GM18907 (cell line): ENCODE measurements around the gene ENHO.

Experiments
- ATAC-seq: cut with Tn5 transposase; IDR thresholded peaks from one replicate; pipeline ENCODE4 v1.9.1; 2021; ENCODE audit warnings: mild to moderate bottlenecking, moderate library complexity; ENCODE audit not compliant: unreplicated experiment

Gene ENHO

DNA sequence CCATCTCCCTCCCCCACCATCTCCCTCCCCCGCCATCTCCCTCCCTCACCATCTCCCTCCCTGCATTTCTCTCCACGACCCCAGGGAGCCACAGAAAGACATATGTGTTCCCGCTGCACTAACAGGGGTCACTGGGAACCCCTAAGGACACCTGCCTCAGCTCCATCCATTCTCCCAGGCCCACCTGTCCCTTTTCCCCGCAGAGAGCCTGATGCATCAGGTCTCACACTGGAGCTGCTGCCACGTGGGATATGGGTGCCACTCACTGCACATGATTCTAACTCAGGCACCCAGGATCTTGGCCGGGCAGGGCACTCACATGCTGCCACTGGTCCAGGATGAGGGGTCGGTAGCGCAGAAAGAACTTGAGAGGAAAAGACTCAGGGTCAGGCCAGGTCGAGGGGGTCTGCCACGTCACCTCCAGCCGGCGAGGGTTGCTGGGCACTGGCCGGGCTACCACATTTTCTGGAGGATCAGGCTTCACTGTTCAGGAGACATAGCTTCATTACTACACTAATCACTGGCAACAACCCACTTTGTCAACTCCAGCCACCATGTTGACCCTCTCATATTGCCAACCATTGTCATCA, 33.2 kb upstream of the ENHO start:
- no peak for ATAC-seq

DNA sequence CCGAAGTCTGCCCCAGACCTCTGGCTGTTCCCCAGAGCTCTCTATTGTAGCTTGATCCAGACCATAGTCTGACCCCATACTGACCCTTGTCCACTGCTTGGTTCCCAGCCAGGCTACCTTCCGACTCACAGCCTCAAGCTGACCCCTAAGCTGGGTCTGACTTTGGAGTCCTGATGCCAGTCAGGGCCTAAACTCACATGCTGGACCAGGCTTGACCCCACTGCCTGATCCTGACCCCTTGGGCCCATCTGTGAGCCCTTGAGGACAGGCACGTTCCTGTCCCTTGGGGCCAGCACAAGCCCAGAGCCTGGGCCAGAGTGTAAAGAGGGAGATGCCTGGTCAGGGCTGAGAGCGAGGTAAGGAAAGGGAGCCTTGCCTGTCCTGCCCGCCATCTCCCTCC, 32.7 kb upstream of the ENHO start:
- no peak for ATAC-seq

DNA sequence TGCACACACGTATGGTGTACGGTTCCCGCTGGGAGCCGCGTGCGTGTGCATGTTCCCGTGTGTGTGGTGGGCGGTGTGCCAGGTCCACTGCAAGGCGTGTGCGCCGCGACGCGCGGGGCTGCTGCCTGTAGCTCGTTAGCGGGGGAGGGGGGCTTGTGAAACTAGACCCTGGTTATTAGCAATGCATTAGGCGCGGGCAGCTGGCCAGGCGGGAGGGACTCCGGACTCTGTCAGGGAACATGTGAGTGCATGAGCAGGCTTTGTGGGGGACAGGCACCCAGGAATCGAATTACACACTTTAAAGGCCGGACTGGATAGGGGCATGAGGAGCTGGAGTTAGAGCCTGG, 32.2 kb upstream of the ENHO start:
- no peak for ATAC-seq

DNA sequence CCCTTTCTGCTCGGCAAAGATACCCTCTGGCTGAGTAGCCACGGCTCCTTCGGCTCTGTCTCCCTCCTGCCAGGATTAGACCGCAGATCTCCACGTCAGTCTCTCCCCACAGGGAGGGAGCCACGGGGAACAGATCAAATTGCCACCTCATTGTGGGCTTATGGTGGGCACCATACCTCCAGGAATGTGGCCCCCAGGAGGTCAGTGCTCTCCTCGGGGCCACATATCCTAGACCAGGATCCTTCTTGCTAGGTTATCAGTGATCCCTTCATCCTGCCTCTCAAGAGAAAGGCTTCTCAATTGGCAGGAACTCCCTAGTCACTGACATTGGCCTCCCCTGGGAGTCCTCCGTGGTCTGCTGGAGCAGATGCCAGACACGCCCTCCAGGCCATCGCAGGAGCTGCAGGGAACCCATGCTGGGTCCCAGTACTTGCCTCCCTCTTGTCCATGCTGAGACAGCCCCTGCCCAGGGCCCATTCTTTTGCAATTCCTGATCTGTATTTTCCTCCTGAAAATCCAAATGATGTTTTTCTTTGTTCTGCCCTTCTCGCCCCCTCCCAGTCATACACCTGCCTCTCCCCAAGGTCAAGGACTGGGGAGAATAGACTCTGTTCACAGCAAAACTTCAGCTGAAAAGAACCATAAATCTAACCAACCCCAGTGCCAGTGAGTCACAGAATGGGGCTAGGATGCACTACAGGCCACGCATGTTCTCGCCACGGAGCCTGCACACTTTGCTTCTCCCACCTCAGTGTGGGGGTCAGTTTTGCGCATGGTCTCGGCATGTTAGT, 31.6 kb upstream of the ENHO start:
- no peak for ATAC-seq

DNA sequence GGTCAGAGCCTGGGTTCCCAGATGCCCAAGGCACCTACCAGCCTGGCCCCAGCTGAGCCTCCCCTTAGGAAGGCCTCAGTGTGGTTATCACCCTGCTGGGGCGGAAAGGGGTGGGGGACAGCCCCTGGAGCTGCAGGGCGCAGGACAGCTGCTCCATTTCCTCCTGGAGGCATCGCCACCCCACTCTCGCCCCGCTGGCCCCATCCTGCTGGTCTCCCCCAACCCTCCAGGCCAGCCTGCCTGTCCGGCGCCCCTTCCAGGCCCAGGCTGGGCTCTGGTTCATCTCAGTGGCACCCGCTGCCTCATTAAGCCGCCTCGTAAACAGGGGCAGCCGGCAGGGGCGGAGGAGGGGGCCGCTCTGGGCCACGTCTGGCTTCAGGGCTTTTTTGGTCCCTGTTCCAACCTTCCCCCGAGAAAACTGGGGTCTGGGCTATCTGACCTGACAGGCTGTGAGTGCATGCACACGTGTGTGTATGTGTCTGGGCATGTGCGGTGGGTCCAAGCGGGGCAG, 30.8 kb upstream of the ENHO start:
- no peak for ATAC-seq

DNA sequence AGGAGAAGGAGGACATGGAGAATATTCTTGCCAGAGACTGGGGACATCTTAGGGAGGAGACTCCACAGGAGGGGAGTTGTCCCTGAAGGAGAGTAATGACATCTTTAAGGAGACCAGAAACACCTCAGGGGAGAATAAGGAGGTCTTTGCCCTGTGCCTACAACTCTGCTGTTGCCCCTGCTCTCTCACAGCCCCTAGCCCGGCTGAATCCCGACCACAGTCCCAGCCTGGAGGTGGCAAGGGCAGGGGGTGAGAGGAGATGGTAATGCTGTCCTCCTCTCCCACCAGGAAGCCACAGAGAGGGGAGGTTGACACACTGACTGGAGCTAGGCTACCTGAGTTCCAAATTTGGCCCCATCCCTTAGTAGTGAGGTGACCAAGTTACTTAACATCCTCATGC, 30.2 kb upstream of the ENHO start:
- ATAC-seq = no peak

DNA sequence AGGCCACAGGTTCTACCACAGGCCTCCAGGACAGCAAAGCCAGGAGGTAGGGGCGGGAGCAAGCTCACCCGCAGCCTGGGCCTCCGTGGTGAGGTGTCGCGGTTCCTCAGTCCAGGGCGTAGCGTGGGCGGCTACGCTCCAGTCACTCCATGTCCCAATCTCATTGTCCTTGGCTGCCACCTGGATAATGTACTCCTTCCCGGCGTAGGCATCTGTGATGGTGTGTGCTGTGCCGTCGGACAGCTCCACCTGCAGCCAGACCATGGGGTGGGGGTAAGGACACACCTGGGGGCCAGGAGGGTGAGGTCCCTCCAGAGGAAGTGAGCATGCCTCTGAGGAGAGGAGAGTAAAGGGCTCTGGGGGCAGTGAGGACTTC, 29.8 kb upstream of the ENHO start:
- no peak for ATAC-seq

DNA sequence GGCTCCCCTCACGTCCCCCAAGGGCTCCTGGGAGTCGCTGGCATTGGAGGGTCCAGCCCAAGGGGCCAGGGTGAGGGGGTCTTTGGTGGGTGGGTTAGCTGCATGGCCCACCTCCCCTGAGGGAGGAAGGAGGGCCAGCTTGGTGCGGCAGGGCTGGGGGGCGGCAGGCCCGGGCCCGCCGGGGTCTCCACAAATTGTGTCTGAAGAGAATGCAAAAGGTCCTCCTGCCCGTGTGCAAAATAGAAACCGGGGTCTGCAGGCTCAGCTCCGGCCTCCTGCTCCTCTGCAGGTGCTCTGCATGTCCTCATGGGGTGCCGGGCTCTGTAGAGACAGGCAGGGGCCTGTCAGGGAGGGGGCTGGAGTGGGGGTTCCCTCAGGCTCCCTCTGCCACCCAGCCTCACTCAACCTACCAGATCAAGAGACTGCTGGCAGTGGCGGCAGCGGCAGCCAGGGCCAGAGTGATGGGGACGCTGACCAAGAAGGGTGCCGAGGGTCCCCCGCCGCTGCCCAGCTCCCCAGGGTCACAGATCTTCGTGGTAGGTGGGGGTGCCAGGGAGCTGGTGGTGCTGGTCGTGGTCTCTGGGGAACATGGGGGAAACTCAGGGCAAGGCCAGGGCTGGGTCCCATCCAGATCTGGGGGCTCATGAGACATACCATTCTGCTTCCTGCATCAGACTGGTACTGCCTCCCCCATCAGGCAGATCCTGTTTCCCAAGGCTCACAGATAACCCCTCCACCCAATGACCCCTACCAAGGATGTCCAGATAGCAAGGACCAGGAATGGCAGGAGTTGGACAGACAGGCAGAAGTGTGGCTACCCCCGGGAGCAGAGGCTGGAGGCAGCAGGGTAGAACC, 29.2 kb upstream of the ENHO start:
- no peak for ATAC-seq

DNA sequence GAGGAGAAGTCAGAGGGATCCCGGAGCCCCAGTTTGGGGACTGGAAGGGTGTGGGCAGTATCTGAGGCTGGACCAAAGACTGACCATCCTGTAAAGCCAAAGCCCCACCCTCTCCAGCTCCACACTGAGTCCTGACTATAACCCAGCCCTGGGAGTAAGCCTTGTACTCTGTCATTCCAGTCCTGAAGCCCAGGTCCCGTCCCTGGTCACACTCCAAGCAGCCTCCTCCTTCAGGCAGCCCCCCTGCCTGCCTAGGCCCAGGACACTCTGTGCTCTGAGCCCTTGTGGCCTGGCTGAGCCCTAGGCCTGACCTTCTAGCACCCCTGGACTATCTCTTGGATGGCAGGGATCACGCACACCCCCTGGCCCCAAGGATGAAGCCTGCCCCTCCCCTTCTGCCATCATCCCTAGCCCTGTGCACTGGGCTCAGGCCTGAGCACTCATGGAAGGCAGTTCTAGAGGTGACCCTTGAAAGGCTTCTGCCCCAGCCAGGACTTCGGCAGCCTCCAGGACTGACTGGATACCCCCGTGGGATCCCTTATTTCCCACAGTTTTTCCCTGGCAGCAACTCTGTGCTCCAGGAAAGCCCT, 28.0 kb upstream of the ENHO start:
- no peak for ATAC-seq

DNA sequence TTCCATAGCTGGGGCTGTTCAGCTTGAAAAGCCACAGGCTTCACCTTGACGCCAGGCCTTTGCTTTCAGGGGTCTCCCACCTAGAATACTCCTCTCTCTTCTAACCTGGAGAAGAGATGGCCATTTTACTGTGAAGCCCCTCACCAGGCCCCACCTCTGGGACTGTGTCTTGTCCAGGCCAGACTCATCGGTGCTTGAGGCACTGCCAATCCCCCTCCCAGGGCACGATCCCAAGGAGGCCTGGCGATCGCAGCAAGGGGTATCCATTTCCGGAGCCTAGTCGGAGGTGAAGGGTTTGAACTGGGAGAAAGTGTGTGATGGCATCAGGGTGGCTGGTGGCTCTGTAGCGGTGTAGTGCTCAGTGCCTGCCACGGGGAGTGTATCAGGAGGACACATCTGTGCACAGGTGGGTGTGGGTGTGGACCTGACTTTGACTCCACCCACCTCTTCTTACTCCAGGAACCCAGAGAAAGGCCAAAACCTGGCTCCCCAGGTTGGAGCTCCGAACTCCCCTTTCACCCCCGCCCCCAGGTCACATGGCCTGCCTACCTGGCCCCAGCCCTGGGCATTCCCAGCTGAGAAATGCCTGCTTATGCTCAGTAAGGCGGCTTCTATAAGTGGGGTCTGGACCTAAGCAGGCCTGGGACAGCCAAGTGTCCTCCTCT, 27.4 kb upstream of the ENHO start:
- ATAC-seq = no peak

DNA sequence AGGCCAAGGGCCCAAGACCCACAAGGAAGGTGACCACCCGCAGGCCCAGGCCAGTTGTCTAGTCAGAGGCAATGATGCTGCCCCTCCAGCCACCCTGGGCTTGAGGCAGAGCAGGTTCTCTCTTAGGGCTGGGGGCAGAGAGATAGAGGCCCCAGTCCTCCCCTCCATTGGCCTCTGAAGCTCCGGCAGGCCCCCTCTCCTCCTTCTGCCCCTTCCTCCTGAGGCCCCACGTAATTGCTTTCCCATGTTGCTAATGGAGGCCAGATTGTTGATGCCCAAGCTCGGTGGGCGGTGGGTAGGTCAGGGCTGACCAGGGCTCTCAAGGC, 26.6 kb upstream of the ENHO start:
- no peak for ATAC-seq

DNA sequence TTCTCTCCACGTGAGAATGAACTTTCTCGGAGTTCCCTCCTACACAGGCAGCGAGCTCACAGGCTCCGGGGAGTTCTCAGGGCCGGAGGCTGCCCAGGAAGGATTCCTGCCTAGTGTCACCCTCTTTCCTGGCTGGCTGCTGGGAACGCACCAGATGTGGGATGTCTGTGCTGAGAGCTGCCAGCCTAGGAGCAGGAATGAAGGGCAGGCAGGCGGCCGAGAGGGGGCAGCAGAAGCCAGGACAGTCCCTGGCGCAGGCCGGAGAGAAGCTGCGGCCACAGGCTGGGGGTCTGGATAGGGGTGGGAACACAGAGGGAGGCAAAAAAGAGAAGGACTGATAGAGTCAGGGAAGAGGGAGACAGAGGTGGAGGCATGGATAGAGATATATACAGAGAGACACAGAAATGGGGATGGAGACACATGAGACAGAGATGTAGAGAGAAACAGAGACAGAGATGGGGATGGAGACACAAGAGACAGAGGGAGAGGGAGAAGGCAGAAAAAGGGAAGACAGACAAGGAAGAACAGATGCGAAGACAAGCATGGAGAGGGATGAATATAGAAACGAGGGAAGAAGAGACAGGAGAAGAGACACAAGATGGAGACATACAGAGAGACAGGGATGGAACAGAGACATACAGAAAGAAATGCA, 25.3 kb upstream of the ENHO start:
- ATAC-seq = no peak

DNA sequence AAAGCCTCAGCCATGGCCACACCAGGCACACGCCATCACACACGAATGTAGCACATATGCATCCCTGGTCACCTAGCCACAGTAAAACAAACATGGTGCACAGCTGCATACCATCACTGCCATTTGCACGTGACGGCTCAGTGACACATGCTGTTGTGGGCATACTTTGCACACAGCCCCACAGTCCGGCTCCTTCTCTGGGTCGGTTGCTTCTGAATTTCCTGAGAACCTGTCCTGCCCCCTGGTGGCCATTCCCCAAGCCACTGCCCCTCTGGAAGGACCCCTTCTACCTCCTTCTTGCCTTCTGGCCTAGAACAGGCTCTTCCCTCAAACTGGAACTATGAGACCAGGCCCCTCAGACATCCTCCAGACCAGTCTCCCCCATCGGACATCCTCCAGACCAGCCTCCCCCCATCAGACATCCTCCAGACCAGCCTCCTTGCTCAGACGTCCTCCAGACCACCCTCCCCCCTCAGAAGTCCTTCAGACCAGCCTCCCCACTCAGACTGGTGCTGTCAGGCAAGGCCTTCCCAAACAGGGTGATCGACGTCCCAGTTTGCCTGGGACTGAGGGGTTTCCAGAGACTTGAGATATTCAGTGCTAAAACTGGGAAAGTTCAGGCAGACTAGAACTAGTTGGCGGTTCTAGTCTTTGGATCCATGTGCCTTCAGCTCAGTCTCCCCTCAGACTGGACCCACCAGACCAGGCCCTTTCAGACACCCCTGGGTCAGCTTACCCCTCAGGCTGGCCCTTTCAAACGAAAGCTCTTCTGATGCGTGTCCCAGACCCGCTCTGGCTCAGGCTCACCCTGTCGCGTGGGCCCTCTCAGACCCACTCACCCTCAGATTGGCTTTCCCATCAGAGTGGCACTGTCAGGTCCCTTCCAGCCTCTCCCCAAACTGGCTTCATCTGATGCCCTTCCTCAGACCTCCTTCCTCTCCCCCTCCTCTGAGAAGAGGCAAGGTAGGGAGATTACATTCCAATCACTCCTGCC, 24.3 kb upstream of the ENHO start:
- no peak for ATAC-seq

DNA sequence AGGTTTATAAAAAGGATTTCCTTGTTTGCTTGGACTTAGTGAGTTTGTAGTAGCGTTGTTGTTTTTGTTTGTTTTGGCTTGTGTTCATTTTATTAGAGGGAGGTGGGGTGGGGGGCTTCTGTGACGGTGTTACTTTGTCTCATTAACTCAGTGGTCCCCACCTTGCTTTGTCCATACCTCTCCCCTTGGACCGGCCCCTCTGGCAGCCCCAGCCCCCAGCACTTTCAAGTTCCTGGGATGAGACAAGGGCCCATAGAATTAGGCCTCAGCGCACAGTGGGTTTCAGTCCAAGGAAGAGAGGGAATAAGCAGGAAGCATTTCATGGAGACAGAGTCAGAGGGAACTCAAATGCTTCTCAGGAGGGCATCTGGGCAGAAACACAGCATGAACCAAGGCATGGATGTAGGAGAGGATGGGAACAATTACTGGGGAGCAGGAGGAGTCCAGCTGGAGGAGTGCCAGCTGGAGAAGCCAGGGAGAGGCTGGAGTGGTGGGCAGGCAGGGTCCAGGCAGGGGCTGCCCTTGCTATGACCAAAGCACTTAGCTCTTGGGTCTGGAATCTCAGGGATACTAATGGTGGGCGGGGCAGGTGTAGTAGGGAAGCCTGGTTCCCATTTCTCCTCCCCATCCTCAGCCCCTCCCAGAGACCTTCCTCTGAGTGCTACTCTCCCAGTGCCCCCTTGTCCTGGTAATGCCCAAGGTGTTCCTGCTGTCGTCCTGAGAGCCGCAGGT, 23.5 kb upstream of the ENHO start:
- no peak for ATAC-seq

DNA sequence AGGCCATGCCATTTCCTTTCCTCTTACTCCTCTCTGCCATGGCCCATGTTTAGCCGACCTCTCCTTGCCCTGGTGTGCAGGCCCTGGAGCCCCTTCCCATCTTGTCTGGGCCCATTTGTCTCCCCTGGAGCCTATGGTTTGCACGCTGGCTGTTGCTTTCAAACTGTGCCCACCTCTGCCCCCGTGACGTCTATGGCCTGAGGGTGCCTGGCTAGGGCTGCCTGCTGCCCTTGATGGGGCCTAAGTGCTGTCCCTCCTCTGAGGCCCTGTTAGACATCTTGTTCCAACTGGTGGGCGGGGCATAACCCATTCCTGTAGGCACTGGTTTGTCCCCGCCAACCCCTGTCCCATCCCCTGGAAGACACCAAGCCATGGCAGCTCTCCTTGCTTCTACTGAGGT, 22.7 kb upstream of the ENHO start:
- ATAC-seq = no peak

DNA sequence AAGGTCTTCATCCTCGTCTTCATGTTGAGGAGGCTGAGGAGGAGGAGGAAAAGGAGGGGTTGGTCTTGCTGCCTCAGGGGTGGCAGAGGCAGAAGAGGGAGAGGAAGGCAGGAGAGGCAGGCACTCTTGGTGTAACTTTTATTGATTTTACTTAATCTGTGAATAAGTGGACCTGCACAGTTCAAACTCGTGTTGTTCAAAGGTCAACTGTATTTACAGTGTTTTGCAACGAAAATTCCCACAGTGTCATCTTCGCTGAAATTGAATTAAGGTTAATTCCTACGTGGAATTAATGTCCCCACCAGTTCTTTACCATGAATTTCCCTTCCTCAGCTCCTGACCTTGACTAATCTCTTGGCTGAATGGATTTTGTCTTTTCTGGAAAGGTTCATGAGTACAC, 21.2 kb upstream of the ENHO start:
- ATAC-seq = no peak

DNA sequence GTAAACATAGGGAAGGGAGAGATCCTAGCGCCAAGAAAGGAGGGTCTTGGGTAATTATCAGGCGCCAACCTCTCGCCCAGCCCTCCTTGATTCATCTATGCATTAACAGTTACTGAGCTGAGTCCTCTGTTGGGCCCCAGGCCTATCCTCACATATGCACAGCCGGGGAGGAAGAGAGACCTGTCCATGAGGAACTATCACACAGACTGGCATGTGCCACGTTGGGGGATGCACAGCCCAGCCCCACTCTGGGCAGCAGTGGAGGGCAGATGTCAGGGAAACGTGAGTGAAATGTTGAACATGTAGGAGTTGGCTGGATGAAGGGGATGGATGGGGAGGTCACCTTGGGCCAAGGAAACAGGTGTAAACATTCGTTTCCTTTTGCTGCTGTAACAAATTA, 18.8 kb upstream of the ENHO start:
- ATAC-seq = no peak

DNA sequence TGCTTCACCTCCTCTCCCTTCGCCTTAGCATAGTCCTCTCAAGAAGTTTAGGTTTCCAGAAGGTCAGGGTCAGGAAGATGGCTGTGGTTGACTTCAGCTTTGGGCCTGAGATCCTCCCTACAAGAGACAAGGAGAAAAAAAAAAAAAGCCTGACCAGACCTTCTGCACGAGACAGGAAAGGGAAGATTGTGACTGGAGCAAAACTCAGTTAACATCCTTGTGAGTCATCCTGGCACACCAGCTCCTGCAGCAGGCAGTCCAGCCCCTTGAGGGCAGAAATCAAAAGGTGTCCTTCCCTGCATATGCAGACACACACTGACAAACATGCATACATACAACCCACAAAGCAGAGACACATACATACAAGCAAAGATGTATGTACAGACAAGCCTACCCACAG, 18.0 kb upstream of the ENHO start:
- ATAC-seq = no peak

DNA sequence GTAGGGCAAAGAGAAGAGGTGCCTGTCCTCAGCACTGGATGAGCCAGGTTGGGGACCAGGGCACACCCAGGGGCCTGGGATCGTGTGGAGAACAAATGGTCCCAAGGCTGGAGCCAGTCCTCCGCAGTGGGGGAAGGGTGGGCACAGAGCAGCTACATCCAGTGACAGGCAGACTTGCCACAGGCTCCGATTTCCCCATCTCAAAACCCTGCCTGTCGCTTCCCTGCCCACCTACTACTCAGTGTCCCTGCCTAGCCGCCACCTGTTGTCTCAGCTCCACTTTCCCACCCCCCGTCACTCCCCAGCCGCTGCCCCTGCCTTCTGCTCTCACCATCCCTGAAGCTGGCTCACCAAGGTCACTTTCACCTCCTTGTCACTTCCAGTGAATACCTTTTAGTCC, 13.9 kb upstream of the ENHO start:
- ATAC-seq = no peak
